Right cardiac atrium (tissue), 5 donors: Measurements from ENCODE around the gene PARVA. TPM values are rescaled to one million over a fixed set of nuclear protein-coding genes. Genes with fewer than 3 reads are reported as not detected.
"Not testable (repeated sequence)": the region's sequence is repeated elsewhere in the genome, so short reads cannot be mapped to it uniquely, and the experiment has no call there.

Source experiments
- ATAC-seq, 2 donors: fragments of 200-7000 bp; cut with Tn5 transposase; one replicate each; pipeline versions ENCODE4 v1.8.0 to v1.9.1; 2020; ENCODE audit warnings: moderate library complexity in 2 of 2, mild to moderate bottlenecking in 1 of 2
- DNase-seq, 3 donors: peaks; one replicate each; pipeline ENCODE4 v3.0.0-alpha.2; 2020
- H3K27ac ChIP-seq: one replicate; pipeline ENCODE4 v1.5.1; 2013; ENCODE audit warnings: mild to moderate bottlenecking, low read length, control low read depth, moderate library complexity
- H3K27me3 ChIP-seq: one replicate; pipeline ENCODE4 v1.6.1; 2013; ENCODE audit not compliant: control insufficient read depth, insufficient read depth
- H3K4me1 ChIP-seq: one replicate; pipeline ENCODE4 v1.6.1; 2013; ENCODE audit warnings: low read length; ENCODE audit not compliant: control insufficient read depth, insufficient read depth
- H3K4me3 ChIP-seq: one replicate; pipeline ENCODE4 v1.5.1; 2013; ENCODE audit warnings: low read length, control low read depth
- H3K9me3 ChIP-seq: one replicate; pipeline ENCODE4 v1.6.1; 2013; ENCODE audit warnings: low read length; ENCODE audit not compliant: control insufficient read depth
- WGBS: extraction: QIAGEN DNeasy Blood & Tissue Kit; methylation state at CpG from one replicate; pipeline ENCODE4 v1.1.7; 2013; 5-methylcytosine and 5-hydroxymethylcytosine counted together
- intact Hi-C, 4 donors: fragments of 100-400 bp; cut with DNase I; formaldehyde crosslinking; loops; one replicate each; pipeline versions ENCODE4 v1.11.0 to v1.14.0; 2022 to 2023
- polyA plus RNA-seq: library from polyadenylated mRNA; stranded (reverse); fragments of 200-250 nt; gene quantifications from one replicate; pipeline ENCODE4 v1.2.3, GENCODE V29; 2013
- total RNA-seq, 4 donors: library from RNA; stranded (reverse); fragmentation: NEBNext Ultra II Directional; extraction: Animal tissue kit (Norgen Biotek cat#: 25700); gene quantifications; one replicate each; pipeline ENCODE4 v1.2.1, GENCODE V29; 2021
- donor health status: healthy with polysubstance abuse.
- donor health status: DM: no; HTN: yes; CAD: no.
- donor health status: DM: no; HTN: no; CAD: no.
- donor health status: DM: no; HTN: yes; CAD: no; lungs with severe emphysema.
- donor health status: DM: yes; HTN: yes; CAD: no.

Gene PARVA
- total and polyA plus RNA-seq, 5 donors, result 30.6 to 116 (median 71.2) TPM

- 94% methylated on average over 3 of the region's 3 CpGs for WGBS
- H3K27ac ChIP-seq, result no peak overlapping the region
- no peak overlapping the region for H3K4me3 ChIP-seq
- ATAC-seq (no peak), DNase-seq (no peak)
- no peaks in the 10 kb centered on the region for H3K27me3 ChIP-seq
- peaks cover 5% of the 10 kb centered on the region for H3K4me1 ChIP-seq
- intact Hi-C loops, result no loop called here
- no peaks in the 10 kb centered on the region for H3K9me3 ChIP-seq
Measured at GRCh38 chr11:12520054-12520453, 142.7 kb downstream of the PARVA start.

GRCh38 chr11:12520576-12520975 is 143.2 kb downstream of the PARVA start:
- intact Hi-C loops, result not testable (repeated sequence)

GRCh38 chr11:12523180-12523924 is 146.0 kb downstream of the PARVA start:
- WGBS, result 83% methylated on average over 9 of the region's 9 CpGs
- H3K27me3 ChIP-seq, result no peaks in the 10 kb centered on the region
- DNase-seq (peak in 2 of 3 donors; percentile 78 to 79), ATAC-seq (peak; percentile 30 to 56)
- peaks cover 4% of the 10 kb centered on the region for H3K4me1 ChIP-seq
- H3K27ac ChIP-seq, result no peak overlapping the region
- intact Hi-C loops, result no loop called here
- no peak overlapping the region for H3K4me3 ChIP-seq
- H3K9me3 ChIP-seq, result no peaks in the 10 kb centered on the region

More at GRCh38 chr11:12520576-12520975, 143.2 kb downstream of the PARVA start:
- 93% methylated on average over 6 of the region's 6 CpGs for WGBS
- not testable (repeated sequence) for DNase-seq, H3K27ac ChIP-seq, H3K9me3 ChIP-seq, H3K4me3 ChIP-seq, H3K27me3 ChIP-seq, H3K4me1 ChIP-seq, ATAC-seq

GRCh38 chr11:12524865-12525264 is 147.5 kb downstream of the PARVA start:
- intact Hi-C loops, result no loop called here
- no peaks in the 10 kb centered on the region for H3K9me3 ChIP-seq
- H3K27ac ChIP-seq, result no peak overlapping the region
- 76% methylated on average over 5 of the region's 5 CpGs for WGBS
- no peaks in the 10 kb centered on the region for H3K27me3 ChIP-seq
- peak; percentile 50 to 69 for ATAC-seq
- DNase-seq, result peak in 2 of 3 donors; percentile 65 to 84
- H3K4me1 ChIP-seq, result peaks cover 4% of the 10 kb centered on the region
- H3K4me3 ChIP-seq, result no peak overlapping the region

GRCh38 chr11:12525466-12526055 is 148.2 kb downstream of the PARVA start:
- H3K27me3 ChIP-seq, result no peaks in the 10 kb centered on the region
- WGBS, result 85% methylated on average over 1 of the region's 1 CpG
- no peak for DNase-seq
- H3K4me1 ChIP-seq, result peaks cover 4% of the 10 kb centered on the region
- ATAC-seq, result peak in 1 of 2 donors; percentile 12
- H3K9me3 ChIP-seq, result no peaks in the 10 kb centered on the region
- intact Hi-C loops, result no loop called here
- H3K27ac ChIP-seq, result no peak overlapping the region
- no peak overlapping the region for H3K4me3 ChIP-seq

- ATAC-seq (peak; percentile 54 to 60), DNase-seq (peak in 1 of 3 donors; percentile 73)
- no peak overlapping the region for H3K4me3 ChIP-seq
- no peak overlapping the region for H3K27ac ChIP-seq
- intact Hi-C loops, result no loop called here
- WGBS, result 59% methylated on average over 1 of the region's 1 CpG
- H3K9me3 ChIP-seq, result no peaks in the 10 kb centered on the region
- no peaks in the 10 kb centered on the region for H3K27me3 ChIP-seq
- peaks cover 4% of the 10 kb centered on the region for H3K4me1 ChIP-seq
Measured at GRCh38 chr11:12526789-12527188, 149.4 kb downstream of the PARVA start.

- 91% methylated on average over 2 of the region's 2 CpGs for WGBS
- ATAC-seq, result no peak
- Histone ChIP-seq H3K27me3 (no peaks in the 10 kb centered on the region), H3K4me3 (no peak overlapping the region), H3K4me1 (peaks cover 2% of the 10 kb centered on the region), H3K9me3 (no peaks in the 10 kb centered on the region), H3K27ac (no peak overlapping the region)
- DNase-seq, result no peak
- intact Hi-C loops, result no loop called here
Measured at GRCh38 chr11:12528487-12528886, 151.1 kb downstream of the PARVA start.

- WGBS, result 89% methylated on average over 5 of the region's 5 CpGs
- Histone ChIP-seq H3K9me3 (no peaks in the 10 kb centered on the region), H3K4me3 (no peak overlapping the region), H3K27ac (no peak overlapping the region), H3K27me3 (no peaks in the 10 kb centered on the region), H3K4me1 (peaks cover 2% of the 10 kb centered on the region)
- no peak for DNase-seq
- ATAC-seq, result no peak
- intact Hi-C loops, result no loop called here
Measured at GRCh38 chr11:12529041-12529440, 151.7 kb downstream of the PARVA start.

- H3K9me3 ChIP-seq, result no peaks in the 10 kb centered on the region
- no peak overlapping the region for H3K27ac ChIP-seq
- no peak overlapping the region for H3K4me3 ChIP-seq
- DNase-seq (no peak), ATAC-seq (no peak)
- intact Hi-C loops, result no loop called here
- H3K4me1 ChIP-seq, result peaks cover 2% of the 10 kb centered on the region
- H3K27me3 ChIP-seq, result no peaks in the 10 kb centered on the region
Measured at GRCh38 chr11:12529793-12530192, 152.4 kb downstream of the PARVA start.

- no peak for ATAC-seq
- no peaks in the 10 kb centered on the region for H3K9me3 ChIP-seq
- WGBS, result 85% methylated on average over 5 of the region's 5 CpGs
- intact Hi-C loops, result no loop called here
- no peaks in the 10 kb centered on the region for H3K27me3 ChIP-seq
- H3K4me1 ChIP-seq, result no peaks in the 10 kb centered on the region
- H3K4me3 ChIP-seq, result no peak overlapping the region
- H3K27ac ChIP-seq, result no peak overlapping the region
- DNase-seq, result no peak
Measured at GRCh38 chr11:12531020-12531419, 153.6 kb downstream of the PARVA start.

GRCh38 chr11:12531681-12532080 is 154.3 kb downstream of the PARVA start:
- no peak for DNase-seq
- H3K4me1 ChIP-seq, result no peaks in the 10 kb centered on the region
- 99% methylated on average over 3 of the region's 3 CpGs for WGBS
- no peak overlapping the region for H3K27ac ChIP-seq
- no peaks in the 10 kb centered on the region for H3K9me3 ChIP-seq
- no peak for ATAC-seq
- intact Hi-C loops, result no loop called here
- H3K27me3 ChIP-seq, result no peaks in the 10 kb centered on the region
- H3K4me3 ChIP-seq, result no peak overlapping the region
